C4-2B (cell line): ENCODE results near the gene ZNF532.

Source experiments
- H3K27ac ChIP-seq: fragments of 450-650 bp; 2 replicates; pipeline ENCODE4 v1.5.1; 2017
- CTCF ChIP-seq: fragments of 450-650 bp; conservative IDR thresholded peaks from 2 replicates; pipeline ENCODE4 v1.5.1; 2017; ENCODE audit warnings: mild to moderate bottlenecking
- ZFX ChIP-seq: fragments of 450-650 bp; IDR thresholded peaks from 2 replicates; pipeline ENCODE4 v1.6.1; 2017

The ZNF532 gene

GRCh38 chr18:59006461-59007067 lies 141.9 kb downstream of the ZNF532 start:
- H3K27ac ChIP-seq = no peak overlapping the region
- TF ChIP-seq CTCF = no peak
- no peak for TF ChIP-seq ZFX

- H3K27ac ChIP-seq = peak overlapping the region; percentile 29; the same call in 1 of the 2 replicates
These were observed 143.8 kb downstream of the ZNF532 start for GRCh38 chr18:59008302-59008974.

GRCh38 chr18:59009846-59010245 lies 145.2 kb downstream of the ZNF532 start:
- TF ChIP-seq ZFX = no peak
- TF ChIP-seq CTCF = no peak
- H3K27ac ChIP-seq = peak overlapping the region; percentile 13; the same call in 1 of the 2 replicates

More at GRCh38 chr18:59008302-59008974, 143.8 kb downstream of the ZNF532 start:
- no peak for TF ChIP-seq CTCF
- no peak for TF ChIP-seq ZFX

GRCh38 chr18:59011289-59011688 lies 146.6 kb downstream of the ZNF532 start:
- no peak for TF ChIP-seq ZFX
- no peak for TF ChIP-seq CTCF

GRCh38 chr18:59011786-59012185 lies 147.1 kb downstream of the ZNF532 start:
- H3K27ac ChIP-seq = no peak overlapping the region; the same call in 1 of the 2 replicates
- TF ChIP-seq ZFX = no peak
- TF ChIP-seq CTCF = no peak

More at GRCh38 chr18:59011289-59011688, 146.6 kb downstream of the ZNF532 start:
- no peak overlapping the region for H3K27ac ChIP-seq

GRCh38 chr18:59012815-59013705 lies 148.4 kb downstream of the ZNF532 start:
- TF ChIP-seq ZFX (no peak), CTCF (no peak)
- peak overlapping the region; percentile 83 for H3K27ac ChIP-seq
